AG09319 (cell line): ENCODE measurements around the gene KLF3.

Source experiments
- DNase-seq: peaks from one replicate; pipeline ENCODE4 v3.0.0-alpha.2; 2010; ENCODE audit warnings: low read depth; ENCODE audit errors: extremely low read depth
- CTCF ChIP-seq: IDR thresholded peaks from 2 replicates; pipeline ENCODE4 v1.5.1; 2011; ENCODE audit warnings: low read depth, mild to moderate bottlenecking, inconsistent platforms, low read length, moderate library complexity

Gene KLF3

GRCh38 chr4:38634047-38634759, 29.8 kb upstream of the KLF3 start:
- no peak for DNase-seq
- no peak for TF ChIP-seq CTCF

- no peak for TF ChIP-seq CTCF
- no peak for DNase-seq
These were observed 24.8 kb upstream of the KLF3 start for GRCh38 chr4:38639242-38639641.

- TF ChIP-seq CTCF, result no peak
- no peak for DNase-seq
These were observed 22.2 kb upstream of the KLF3 start for GRCh38 chr4:38641811-38642210.

- DNase-seq, result no peak
- TF ChIP-seq CTCF, result no peak
These were observed 19.8 kb upstream of the KLF3 start for GRCh38 chr4:38644201-38644600.

GRCh38 chr4:38647101-38647819, 16.7 kb upstream of the KLF3 start:
- no peak for TF ChIP-seq CTCF
- DNase-seq, result no peak

GRCh38 chr4:38650133-38650532, 13.9 kb upstream of the KLF3 start:
- TF ChIP-seq CTCF, result no peak
- no peak for DNase-seq

- no peak for DNase-seq
- TF ChIP-seq CTCF, result no peak
These were observed 9.7 kb upstream of the KLF3 start for GRCh38 chr4:38654273-38654672.
